Measurements from ENCODE around the gene MRM2.

The MRM2 gene

DNA sequence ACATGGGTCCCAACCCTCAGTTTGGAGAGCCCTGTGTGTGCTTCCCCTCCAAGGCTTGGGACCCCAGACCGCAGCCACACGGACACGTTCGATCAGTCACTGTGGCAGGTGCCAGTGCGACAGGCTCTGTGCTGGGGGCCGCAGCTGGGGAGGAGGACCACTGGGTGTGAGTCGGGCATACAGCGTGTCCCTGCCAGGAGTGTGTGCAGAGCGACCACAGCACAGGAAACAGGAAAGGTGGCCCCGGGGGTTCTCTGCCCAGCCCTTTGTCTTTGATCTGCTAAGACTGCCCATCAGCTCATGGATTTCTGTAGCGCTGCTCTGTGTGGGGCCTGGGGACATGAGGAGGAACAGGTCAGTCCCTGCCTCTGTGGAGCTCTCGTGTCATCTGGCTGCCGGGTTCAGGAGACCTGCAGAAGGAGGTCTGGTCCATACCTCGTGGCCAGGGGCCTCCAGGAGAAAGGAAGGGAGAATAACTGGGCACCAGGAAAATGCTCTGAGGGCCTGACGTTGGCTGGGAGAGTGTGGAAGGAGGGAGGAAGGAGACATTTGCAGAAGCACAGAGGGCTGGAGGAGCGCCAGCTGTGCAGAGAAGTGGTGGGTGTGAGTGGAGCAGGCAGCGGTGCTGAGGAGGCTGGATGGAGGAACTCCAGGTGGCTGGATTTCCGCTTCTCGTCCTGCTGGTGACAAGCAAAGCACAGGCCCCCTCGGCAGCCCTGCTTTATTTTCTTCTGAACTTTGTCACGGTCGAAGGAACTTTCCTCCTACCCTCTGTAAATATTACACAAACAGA lies 4.1 kb upstream of the MRM2 start:
- DNase-seq: no peak

DNA sequence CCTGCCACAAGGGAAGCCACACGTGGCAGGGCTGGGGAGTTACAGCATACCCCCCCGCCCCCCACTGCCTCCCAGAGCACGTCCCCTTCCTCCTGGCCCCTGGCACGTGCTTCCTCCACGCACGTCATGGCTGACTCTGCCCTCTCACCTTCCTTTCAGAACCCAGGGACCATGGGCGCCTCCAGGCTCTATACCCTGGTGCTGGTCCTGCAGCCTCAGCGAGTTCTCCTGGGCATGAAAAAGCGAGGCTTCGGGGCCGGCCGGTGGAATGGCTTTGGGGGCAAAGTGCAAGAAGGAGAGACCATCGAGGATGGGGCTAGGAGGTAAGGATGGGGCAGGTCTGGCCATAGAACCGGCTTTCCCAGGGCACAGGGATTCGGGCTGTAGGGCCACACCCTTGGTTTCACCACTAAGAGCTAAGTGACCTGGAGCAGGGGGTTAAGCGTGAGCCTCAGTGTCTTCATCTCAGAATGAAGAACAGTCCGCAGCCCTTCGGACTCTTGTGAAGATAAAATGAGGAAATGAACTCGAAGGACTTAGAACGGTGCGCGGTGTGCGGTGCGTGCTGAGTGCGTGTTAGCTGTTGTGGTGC lies 2.5 kb upstream of the MRM2 start:
- DNase-seq: no peak

DNA sequence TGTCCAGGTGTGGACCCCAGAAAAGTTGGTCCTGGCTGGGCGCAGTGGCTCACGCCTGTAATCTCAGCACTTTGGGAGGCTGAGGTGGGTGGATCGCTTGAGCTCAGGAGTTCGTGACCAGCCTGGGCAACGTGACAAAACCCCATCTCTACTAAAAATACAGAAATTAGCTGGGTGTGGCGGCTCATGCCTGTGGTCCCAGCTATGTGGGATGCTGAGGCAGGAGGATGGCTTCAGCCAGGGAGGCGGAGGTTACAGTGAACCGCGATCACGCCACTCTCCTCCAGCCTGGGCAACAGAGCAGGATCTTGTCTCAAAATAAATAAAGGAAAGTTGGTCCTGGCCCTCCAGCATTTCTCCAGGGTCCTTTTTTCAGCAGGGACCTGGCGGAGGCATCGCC lies 1.5 kb upstream of the MRM2 start:
- DNase-seq: no peak

GRCh38 chr7:2242541-2243429 lies 780 bp upstream of the MRM2 start:
- no peak for DNase-seq

GRCh38 chr7:2239242-2239641 lies 2.8 kb downstream of the MRM2 start:
- DNase-seq: no peak

- DNase-seq: no peak
These were observed 4.8 kb downstream of the MRM2 start for GRCh38 chr7:2237109-2237602.

- no peak for DNase-seq
These were observed 8.1 kb downstream of the MRM2 start for GRCh38 chr7:2233926-2234325.

DNA sequence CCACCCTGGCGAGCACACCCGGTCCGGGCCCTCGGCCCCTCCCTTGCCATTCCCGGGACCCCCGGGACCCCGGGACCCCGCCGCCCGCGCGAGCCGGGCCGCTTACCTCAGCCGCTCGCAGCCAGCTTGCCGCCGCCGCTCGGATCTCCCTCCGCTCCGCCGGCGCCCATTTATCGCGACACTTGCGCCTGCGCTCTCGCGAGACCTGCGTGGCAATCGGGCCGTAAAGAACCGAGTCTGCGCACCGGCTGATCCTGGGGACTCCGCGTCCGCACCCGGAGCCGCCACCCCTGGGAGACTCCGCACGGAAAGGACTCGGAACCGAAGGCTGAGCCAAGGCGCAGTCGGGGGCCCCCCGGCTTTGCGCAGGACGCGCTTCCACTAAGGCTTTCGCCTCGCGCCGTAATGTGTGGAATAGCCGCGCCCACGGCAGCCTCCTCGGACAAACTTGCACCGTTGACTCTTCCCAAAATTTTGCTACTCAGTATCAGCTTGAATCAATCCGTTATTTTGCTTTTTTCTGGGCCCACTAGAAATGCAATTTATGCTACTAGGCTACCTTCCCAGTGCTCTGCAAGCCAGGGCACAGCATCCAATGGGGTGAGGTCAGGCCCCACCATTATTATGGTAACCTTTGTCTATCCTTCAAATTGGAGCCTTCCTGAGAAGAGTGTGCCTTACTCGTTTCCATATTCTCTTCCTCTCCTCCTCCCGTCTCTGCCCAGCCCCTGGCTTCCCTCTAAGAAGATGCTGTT lies 9.1 kb downstream of the MRM2 start, which contains the start of gene MAD1L1:
MAD1L1 (minus strand) TSS at position 180 of the 755 bp plus-strand sequence. CDS start 2,812 bp downstream, outside the sequence.
- DNase-seq: peak; percentile 91

DNA sequence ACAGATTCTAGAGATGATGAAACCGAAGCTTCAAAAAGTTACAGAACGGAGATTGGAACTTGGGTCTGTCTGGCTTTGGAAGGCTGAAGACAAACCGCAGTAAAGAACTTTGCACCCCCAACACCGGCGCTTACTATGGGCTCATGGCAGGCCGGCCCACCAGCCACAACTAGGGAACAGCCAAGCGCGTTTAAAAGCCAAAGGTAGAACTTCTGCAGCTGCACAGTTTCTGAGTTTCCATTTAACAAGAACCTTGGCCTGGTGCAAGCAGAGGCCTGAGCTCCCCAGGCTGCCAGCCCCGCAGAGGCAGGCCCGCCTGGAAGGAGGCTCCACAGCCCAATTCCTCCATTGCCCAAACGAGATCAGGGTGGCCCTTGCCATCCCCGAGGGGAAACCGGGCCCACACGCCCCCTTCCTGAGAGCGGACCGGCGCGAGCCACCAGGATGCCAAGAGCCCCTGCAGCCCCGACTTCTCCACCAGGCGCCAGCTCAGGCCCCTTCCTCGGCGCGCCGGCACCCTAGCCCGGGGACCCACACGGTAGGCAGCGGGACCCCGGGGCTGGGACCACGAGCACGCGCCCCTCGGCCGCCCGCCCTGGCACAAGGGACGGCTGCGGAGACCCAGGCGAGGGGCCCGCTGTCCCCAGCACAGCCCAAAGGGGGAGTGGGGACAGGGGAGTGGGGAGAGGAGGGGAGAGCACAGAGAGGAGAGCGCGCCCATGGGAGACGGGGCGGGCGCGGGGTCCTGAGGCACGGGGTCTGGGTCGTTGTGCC lies 9.8 kb downstream of the MRM2 start:
- peak; percentile 26 for DNase-seq

GRCh38 chr7:2230882-2231281 lies 11.1 kb downstream of the MRM2 start:
- no peak for DNase-seq

- no peak for DNase-seq
These were observed 11.8 kb downstream of the MRM2 start for GRCh38 chr7:2230226-2230625.

DNA sequence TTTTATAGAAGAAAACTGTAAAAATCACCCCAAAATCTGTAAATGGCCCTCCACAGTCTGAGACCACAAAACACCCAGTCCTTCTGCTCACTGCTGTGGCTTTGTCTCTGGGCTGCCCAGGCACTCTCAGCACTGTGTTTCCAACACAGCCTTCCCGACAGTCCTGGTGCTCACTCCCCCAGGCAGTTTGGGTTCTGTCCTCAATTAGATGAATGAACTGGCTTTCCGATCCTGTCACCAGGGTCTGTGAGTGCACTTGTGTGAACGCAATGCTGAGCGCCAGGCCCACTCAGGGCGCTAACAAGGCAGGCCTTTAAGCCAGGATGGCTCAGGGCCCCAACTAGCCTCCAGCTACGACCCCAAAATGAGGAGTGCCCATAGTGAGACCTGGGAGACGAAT lies 12.5 kb downstream of the MRM2 start:
- DNase-seq: no peak

GRCh38 chr7:2228921-2229320 lies 13.1 kb downstream of the MRM2 start:
- DNase-seq: no peak

GRCh38 chr7:2227699-2228098 lies 14.3 kb downstream of the MRM2 start:
- DNase-seq: no peak

GRCh38 chr7:2225830-2226229 lies 16.2 kb downstream of the MRM2 start:
- no peak for DNase-seq

DNA sequence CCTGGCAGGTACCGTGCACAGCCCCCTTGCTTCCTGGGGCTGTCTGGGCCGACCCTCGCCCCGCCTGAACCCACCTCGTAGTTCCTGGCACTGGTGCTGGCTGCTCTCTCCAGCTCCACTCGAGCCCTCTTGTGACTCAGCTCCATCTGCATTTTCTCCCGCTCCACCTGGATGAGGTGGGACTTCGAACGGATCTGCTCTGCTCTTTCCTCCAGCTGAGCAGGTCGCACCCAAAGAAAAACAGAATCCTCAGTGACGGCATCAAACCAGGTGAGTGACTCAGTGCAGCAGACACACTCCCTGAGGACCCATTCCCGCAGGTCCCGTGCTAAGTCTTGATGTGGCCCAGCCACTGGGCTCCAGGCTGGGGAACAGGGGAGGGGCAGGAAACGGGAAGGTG lies 16.7 kb downstream of the MRM2 start:
- DNase-seq: no peak

DNA sequence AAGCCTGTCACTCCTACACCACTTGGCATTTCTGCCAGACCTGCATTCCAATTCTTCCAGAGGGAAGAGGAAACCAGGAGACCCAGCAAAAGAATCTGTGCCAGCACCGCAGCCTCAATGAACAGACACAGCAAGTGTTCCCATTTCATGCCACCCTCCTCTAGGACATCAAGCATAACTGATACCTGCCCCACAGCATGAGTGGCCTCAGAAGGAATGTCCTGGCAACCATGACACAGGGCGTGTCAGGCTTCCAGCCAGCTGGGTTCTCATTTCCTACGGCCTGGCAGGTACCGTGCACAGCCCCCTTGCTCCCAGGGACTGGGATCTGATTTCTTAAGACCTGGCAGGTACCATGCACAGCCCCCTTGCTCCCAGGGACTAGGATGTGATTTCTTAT lies 17.1 kb downstream of the MRM2 start:
- DNase-seq: no peak

- no peak for DNase-seq
These were observed 17.5 kb downstream of the MRM2 start for GRCh38 chr7:2224491-2224928.

- no peak for DNase-seq
These were observed 18.7 kb downstream of the MRM2 start for GRCh38 chr7:2223321-2223720.

GRCh38 chr7:2222516-2222915 lies 19.5 kb downstream of the MRM2 start:
- DNase-seq: no peak

DNA sequence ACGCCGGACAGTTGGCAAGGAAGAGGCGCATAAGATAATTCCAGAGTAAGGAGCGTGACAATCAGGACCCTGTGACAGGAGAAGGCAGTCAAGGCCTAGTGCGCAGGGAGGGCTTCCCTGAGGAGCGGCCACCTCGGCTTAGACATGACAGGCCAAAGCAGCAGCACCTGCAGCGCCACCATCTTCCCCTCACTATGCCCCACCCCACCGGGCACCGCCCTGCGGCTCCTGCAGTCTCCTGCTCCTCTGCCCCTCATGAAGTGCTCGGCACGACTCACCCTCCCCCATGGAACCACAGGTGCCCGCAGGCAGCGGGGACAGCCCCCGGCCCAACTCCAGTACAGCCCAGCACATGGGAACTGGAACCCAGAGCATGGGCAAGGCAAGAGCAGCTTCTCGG lies 21.1 kb downstream of the MRM2 start:
- no peak for DNase-seq

- DNase-seq: no peak
These were observed 21.5 kb downstream of the MRM2 start for GRCh38 chr7:2220506-2220905.
